Activated CD4-positive, alpha-beta memory T cell treated with anti-CD3 and anti-CD28 coated beads for 36 hours (primary cell): ENCODE data around the gene STARD10. TPM values are rescaled to one million over a fixed set of nuclear protein-coding genes. Genes with fewer than 3 reads are reported as not detected.

ENCODE experiments used
- CTCF ChIA-PET: fragments of 350-600 bp; sonication (Branson Sonifier 250); formaldehyde crosslinking; loops from one replicate; lab custom pipeline; 2021; ENCODE audit warnings: antibody characterized with exemption, inconsistent platforms; lab: Charles Lee
- POLR2A ChIA-PET: fragments of 350-600 bp; sonication (Branson Sonifier 250); formaldehyde crosslinking; loops from one replicate; lab custom pipeline; 2021; ENCODE audit warnings: antibody characterized with exemption; lab: Charles Lee
- DNase-seq: peaks from one replicate; pipeline ENCODE4 v3.0.0-alpha.2; 2020
- H3K27ac Mint-ChIP-seq: one replicate; pipeline ENCODE4 v1.8.0; 2021; ENCODE audit warnings: mixed read lengths
- H3K27me3 Mint-ChIP-seq: one replicate; pipeline ENCODE4 v1.8.0; 2021; ENCODE audit warnings: mixed read lengths
- H3K36me3 Mint-ChIP-seq: one replicate; pipeline ENCODE4 v1.8.0; 2021; ENCODE audit warnings: mixed read lengths
- H3K4me1 Mint-ChIP-seq: one replicate; pipeline ENCODE4 v1.8.0; 2021; ENCODE audit warnings: low read depth, mixed read lengths
- H3K4me3 Mint-ChIP-seq: one replicate; pipeline ENCODE4 v1.8.0; 2021; ENCODE audit warnings: mild to moderate bottlenecking, mixed read lengths
- H3K9me3 Mint-ChIP-seq: one replicate; pipeline ENCODE4 v1.8.0; 2021; ENCODE audit warnings: mixed read lengths
- intact Hi-C: fragments of 100-400 bp; cut with micrococcal nuclease; formaldehyde crosslinking; loops from one replicate; pipeline ENCODE4 v1.15.1; 2023
- total RNA-seq, 2 experiments: library from RNA; stranded (reverse); gene quantifications; one replicate each; pipeline ENCODE4 v1.2.3, GENCODE V29; 2021

STARD10 gene
- total RNA-seq, 2 experiments from 2014 or later, result 14.8 to 16.8 TPM

DNA sequence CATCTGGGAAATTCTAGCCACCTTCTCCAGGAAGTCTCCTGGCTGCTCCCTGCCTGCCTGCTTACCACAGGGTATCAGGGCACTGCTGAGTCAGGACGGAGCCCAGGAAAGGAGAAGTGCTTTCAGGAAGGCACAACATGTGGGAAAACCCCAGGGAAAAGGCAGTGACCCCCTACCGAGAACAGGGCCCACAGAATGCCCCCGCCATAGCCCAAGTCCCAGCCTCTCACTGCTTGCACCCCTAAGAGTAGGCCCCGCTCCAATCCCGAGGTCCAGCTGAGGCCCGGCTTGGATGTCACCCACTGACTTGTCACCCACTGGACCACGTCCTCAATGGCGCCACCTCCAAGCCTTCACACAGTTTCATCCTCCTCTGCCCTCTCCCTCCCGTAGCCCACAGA, 75.7 kb downstream of the STARD10 start:
- peaks cover 48% of the 10 kb centered on the region for H3K4me1 Mint-ChIP-seq
- no peaks in the 10 kb centered on the region for H3K27me3 Mint-ChIP-seq
- H3K9me3 Mint-ChIP-seq, result no peaks in the 10 kb centered on the region
- no peak overlapping the region for H3K4me3 Mint-ChIP-seq
- DNase-seq, result no peak
- ChIA-PET CTCF (interaction anchor here (3.0 kb wide), 1 partner anchor 34 kb away, joined by 10 read pairs; no protein-coding TSS in a partner anchor), POLR2A (no interaction called here)
- no peak overlapping the region for H3K27ac Mint-ChIP-seq
- intact Hi-C loops, result no loop called here
- H3K36me3 Mint-ChIP-seq, result peaks cover 2% of the 10 kb centered on the region

DNA sequence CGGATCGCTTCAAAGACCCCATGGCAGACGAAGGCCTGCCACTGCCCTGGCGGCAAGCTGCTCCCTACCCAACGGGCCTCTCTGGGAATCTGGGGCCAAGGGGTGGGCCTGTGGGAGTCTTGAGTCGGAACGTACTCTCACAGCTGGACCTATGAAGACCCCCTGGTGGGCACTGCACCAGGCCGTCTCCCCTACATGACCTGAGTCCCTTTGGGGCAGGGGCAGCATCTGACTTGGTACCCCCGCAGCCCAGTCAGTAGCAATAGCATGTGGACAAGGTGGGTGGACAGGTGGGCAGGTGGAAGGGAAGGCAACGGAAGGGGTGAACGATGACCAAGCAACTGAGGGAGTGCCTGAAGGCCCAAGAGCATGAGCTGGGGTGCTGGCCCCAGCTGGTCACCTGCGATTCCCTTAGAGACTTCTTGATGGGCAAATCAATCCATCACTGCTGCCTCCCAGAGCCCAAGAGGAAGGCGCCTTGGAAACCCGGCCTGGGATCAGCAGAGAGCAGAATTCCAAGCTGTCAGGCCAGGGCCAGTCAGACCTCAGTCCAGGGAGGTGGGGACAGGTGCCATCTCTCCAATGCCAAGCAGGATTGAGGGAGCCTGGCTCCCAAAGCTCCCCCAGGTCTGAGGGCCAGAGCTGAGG, 76.9 kb downstream of the STARD10 start:
- no peak overlapping the region for H3K4me3 Mint-ChIP-seq
- H3K27me3 Mint-ChIP-seq, result no peaks in the 10 kb centered on the region
- H3K36me3 Mint-ChIP-seq, result peaks cover 2% of the 10 kb centered on the region
- no peaks in the 10 kb centered on the region for H3K9me3 Mint-ChIP-seq
- H3K27ac Mint-ChIP-seq, result no peak overlapping the region
- intact Hi-C loops, result no loop called here
- H3K4me1 Mint-ChIP-seq, result peaks cover 44% of the 10 kb centered on the region
- POLR2A ChIA-PET, result no interaction called here
- no peak for DNase-seq
- CTCF ChIA-PET, result interaction anchor here (0.6 to 3.0 kb wide), 7 partner anchors 8 to 691 kb away, joined by 3 to 10 read pairs (median 4); partner anchors contain the start of gene STARD10

DNA sequence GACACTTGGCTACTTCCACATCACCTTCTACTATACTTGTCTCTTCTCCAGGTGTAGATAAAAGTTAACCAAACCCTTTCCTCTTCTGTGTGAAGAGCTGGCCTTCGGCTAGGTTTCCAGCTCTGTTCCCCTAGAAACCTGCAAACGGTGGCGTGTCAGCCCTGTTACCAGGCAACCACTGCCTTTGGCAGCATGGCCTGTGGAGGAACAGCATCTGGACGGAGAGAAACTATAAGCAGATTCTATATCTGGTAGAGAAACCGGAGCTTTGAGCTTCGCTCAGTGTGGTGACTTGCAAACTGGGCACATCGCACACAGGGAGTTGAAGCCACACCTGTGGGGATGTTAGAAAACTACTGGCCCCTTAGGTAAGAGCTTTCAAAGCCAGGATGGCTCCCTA, 77.6 kb downstream of the STARD10 start:
- Mint-ChIP-seq H3K9me3 (no peaks in the 10 kb centered on the region), H3K36me3 (peaks cover 2% of the 10 kb centered on the region), H3K27me3 (no peaks in the 10 kb centered on the region), H3K4me1 (peaks cover 44% of the 10 kb centered on the region), H3K4me3 (no peak overlapping the region), H3K27ac (no peak overlapping the region)
- intact Hi-C loops, result no loop called here
- POLR2A ChIA-PET, result interaction anchor here (0.7 to 1.6 kb wide), 2 partner anchors 32 to 65 kb away, joined by 3 to 5 read pairs; no protein-coding TSS in a partner anchor
- CTCF ChIA-PET, result interaction anchor here (1.1 to 3.0 kb wide), 4 partner anchors 9 to 131 kb away, joined by 4 to 10 read pairs (median 6); no protein-coding TSS in a partner anchor
- DNase-seq, result no peak

DNA sequence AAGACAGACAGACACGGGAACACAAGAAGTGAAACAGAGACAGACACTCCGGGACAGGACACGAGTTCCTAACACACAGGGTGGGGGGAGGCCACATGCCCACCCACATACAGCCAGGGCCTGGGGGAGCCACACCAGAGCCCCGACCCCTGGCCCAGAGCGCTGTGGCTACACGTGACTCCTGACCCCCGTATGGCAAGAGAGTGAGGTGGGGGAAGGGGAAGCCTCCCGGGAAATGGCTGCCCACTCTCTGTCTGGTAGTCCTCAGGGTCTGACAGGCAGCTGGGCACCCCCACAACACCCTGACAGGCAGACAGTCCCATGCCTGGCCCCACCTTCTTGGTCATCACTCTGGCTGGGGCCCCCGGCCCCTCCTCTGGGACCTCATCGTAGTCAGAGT, 81.0 kb downstream of the STARD10 start:
- Mint-ChIP-seq H3K36me3 (peaks cover 10% of the 10 kb centered on the region), H3K4me1 (peaks cover 14% of the 10 kb centered on the region), H3K4me3 (no peak overlapping the region), H3K9me3 (no peaks in the 10 kb centered on the region), H3K27ac (no peak overlapping the region), H3K27me3 (no peaks in the 10 kb centered on the region)
- ChIA-PET POLR2A (no interaction called here), CTCF (no interaction called here)
- DNase-seq, result no peak
- intact Hi-C loops, result no loop called here

DNA sequence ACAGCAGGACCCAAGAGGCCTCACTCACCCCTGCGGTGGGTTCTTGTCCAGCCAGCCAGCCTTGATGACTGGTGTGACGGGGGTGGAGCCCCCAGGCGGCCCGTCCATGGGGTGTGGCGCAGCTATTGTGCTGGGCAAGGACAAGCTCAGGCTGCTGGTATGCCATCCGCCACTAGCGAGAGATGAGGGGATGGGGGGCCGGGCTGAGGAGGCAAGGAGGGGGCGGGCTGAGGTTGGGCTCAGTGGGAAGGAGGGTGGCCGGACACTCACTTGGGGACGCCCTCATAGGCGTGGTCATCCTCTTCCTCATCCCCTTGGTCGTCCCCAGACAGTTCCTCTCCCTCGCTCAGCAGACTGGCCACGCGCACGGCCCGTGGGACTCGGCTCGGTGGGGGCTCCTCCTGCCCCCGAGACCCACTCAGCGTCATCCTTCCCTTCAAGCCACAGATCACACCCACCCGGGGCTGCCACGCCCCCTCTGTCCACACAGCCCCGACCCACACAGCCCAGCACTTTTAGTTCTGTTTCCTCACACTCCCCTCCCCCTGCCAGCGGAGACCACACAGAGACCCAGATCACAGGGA, 81.6 kb downstream of the STARD10 start:
- intact Hi-C loops, result no loop called here
- Mint-ChIP-seq H3K27me3 (no peaks in the 10 kb centered on the region), H3K9me3 (no peaks in the 10 kb centered on the region), H3K4me1 (peaks cover 9% of the 10 kb centered on the region), H3K27ac (no peak overlapping the region), H3K36me3 (peaks cover 13% of the 10 kb centered on the region), H3K4me3 (no peak overlapping the region)
- ChIA-PET CTCF (no interaction called here), POLR2A (interaction anchor here (0.6 kb wide), 1 partner anchor 59 kb away, joined by 3 read pairs; no protein-coding TSS in a partner anchor)
- no peak for DNase-seq

DNA sequence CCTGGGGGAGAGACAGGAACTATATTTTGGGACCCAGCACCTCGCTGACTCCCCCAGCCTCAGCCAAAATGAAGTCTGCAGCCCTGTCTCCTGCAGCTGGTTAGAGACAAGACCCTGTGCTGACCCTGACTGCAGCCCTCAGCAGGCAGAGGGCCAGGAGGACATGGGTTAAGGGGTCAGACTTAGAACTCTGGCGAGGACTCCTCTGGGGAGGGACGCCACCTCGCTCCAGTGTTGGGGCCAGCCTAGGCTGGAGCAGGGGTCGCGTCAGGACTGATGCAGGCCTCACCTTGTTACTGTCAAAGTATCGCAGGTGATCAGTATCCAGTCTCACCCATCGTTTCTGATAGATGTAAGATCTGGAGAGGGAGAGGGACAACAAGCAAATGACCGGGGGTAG, 82.7 kb downstream of the STARD10 start:
- H3K27ac Mint-ChIP-seq, result no peak overlapping the region

DNA sequence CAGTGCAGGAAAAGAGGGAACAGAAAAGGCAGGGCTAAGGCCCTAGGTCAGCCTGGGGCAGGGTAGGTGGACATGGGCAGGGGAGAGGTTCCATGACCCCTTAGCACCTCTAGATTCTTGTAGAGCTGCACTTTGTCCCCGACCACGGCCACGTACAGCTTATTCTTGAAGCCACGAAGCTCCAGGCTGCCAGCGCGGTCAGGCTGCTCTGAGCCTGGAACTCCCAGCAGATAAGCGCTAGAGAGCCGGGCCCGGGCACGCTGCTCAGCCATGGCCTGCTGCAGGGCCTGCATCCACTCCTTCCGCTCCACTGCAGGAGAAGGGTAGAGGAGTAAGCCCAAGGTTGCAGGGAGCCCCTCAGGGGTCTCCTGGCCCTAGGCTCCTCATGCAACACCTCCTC, 83.6 kb downstream of the STARD10 start:
- ChIA-PET POLR2A (no interaction called here), CTCF (interaction anchor here (2.2 kb wide), 1 partner anchor 26 kb away, joined by 5 read pairs; no protein-coding TSS in a partner anchor)

More for the DNA sequence above, 82.7 kb downstream of the STARD10 start:
- POLR2A ChIA-PET, result no interaction called here
- no peak for DNase-seq
- Mint-ChIP-seq H3K4me1 (peaks cover 7% of the 10 kb centered on the region), H3K27me3 (no peaks in the 10 kb centered on the region), H3K9me3 (no peaks in the 10 kb centered on the region), H3K36me3 (peaks cover 22% of the 10 kb centered on the region), H3K4me3 (no peak overlapping the region)
- intact Hi-C loops, result no loop called here
- CTCF ChIA-PET, result no interaction called here

DNA sequence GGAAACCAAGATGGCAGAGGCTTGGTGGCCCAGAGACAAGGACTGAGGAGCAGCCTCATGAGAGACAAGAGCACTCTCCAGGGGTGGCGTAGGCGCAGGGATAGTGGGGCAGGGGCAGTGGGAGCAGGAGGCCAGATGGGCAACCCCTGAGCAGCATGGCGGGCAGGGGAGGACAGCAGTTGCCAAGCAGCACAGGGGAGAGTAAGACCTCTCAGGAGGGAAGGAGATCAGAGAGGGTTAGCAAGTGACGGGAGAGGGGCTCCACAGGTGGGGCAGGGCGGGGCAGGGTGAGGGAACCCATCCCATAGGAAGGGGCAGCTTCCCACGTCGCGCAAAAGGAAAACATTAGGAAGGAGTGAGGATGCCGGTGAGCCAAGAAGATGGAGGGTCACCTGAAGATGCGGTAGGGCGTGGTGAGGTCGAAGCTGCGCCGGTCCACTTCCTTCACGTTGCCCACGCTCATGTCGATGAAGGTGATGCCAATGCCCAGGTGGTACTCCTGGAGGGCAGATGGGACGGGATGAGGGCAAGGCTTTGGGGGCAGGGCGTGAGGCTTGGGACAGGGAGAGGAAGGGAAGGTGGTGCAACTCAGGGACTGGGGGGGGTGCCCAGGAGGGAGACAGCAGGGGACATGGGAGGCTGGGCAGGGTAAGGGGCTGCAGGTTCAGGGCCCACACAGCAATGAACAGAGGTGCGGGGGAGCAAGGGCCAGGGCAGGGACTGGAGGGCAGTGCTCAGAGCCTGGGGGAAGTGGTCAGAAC, 84.2 kb downstream of the STARD10 start:
- ChIA-PET CTCF (interaction anchor here (2.2 kb wide), 1 partner anchor 26 kb away, joined by 5 read pairs; no protein-coding TSS in a partner anchor), POLR2A (no interaction called here)
- no peak overlapping the region for H3K4me3 Mint-ChIP-seq
- H3K36me3 Mint-ChIP-seq, result peaks cover 24% of the 10 kb centered on the region
- intact Hi-C loops, result no loop called here
- no peak for DNase-seq
- no peak overlapping the region for H3K27ac Mint-ChIP-seq
- no peaks in the 10 kb centered on the region for H3K27me3 Mint-ChIP-seq
- peaks cover 1% of the 10 kb centered on the region for H3K4me1 Mint-ChIP-seq
- no peaks in the 10 kb centered on the region for H3K9me3 Mint-ChIP-seq

More for the DNA sequence above, 83.6 kb downstream of the STARD10 start:
- DNase-seq, result no peak
- intact Hi-C loops, result no loop called here
- Mint-ChIP-seq H3K9me3 (no peaks in the 10 kb centered on the region), H3K4me3 (no peak overlapping the region), H3K27me3 (no peaks in the 10 kb centered on the region), H3K4me1 (peaks cover 5% of the 10 kb centered on the region), H3K36me3 (peaks cover 24% of the 10 kb centered on the region), H3K27ac (no peak overlapping the region)

DNA sequence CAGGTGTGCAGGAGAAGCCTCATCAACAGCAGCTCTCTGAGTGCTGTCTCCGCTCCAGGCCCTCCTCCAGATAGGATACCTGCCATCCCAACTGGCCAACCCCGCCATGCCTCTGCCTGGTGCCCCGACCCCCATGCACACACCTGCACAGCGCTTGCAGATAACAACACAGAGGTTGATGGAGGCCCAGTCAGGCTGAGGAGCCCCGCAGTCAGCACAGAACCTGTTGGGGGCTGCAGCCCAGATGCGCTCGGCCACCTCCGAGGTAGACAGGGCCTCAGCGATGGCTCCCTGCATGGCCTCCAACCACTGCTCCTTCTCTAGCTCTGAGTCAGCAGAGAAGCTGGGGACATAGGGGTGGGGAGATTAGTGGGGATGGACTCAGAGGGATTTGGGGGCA, 86.8 kb downstream of the STARD10 start:
- no peak for DNase-seq
- no peaks in the 10 kb centered on the region for H3K27me3 Mint-ChIP-seq
- CTCF ChIA-PET, result no interaction called here
- no peak overlapping the region for H3K27ac Mint-ChIP-seq
- POLR2A ChIA-PET, result no interaction called here
- H3K36me3 Mint-ChIP-seq, result peaks cover 24% of the 10 kb centered on the region
- H3K4me3 Mint-ChIP-seq, result no peak overlapping the region
- intact Hi-C loops, result no loop called here
- no peaks in the 10 kb centered on the region for H3K4me1 Mint-ChIP-seq
- no peaks in the 10 kb centered on the region for H3K9me3 Mint-ChIP-seq

DNA sequence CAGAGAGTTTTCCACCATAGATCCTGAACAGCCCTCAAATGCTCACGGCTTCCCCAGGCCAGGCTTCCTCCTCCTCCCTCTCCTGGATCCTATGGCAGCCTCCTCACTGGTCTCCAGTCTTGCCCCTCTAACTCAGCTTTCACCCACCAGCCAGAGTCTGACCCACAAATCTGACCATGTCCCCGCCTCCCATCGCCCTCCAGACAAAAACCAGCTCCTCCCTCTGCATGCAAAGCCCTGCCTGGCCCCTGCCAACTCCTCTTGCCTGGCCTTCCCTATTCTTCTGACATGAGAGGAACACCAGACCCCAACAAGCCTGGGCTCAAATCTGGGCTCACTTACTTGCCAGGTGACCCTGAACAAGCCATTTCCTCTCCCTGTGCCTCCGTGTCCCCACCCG, 87.3 kb downstream of the STARD10 start:
- no peak for DNase-seq
- ChIA-PET POLR2A (no interaction called here), CTCF (no interaction called here)
- Mint-ChIP-seq H3K36me3 (peaks cover 27% of the 10 kb centered on the region), H3K4me3 (no peak overlapping the region), H3K4me1 (no peaks in the 10 kb centered on the region), H3K27me3 (no peaks in the 10 kb centered on the region), H3K9me3 (no peaks in the 10 kb centered on the region), H3K27ac (no peak overlapping the region)
- intact Hi-C loops, result no loop called here

DNA sequence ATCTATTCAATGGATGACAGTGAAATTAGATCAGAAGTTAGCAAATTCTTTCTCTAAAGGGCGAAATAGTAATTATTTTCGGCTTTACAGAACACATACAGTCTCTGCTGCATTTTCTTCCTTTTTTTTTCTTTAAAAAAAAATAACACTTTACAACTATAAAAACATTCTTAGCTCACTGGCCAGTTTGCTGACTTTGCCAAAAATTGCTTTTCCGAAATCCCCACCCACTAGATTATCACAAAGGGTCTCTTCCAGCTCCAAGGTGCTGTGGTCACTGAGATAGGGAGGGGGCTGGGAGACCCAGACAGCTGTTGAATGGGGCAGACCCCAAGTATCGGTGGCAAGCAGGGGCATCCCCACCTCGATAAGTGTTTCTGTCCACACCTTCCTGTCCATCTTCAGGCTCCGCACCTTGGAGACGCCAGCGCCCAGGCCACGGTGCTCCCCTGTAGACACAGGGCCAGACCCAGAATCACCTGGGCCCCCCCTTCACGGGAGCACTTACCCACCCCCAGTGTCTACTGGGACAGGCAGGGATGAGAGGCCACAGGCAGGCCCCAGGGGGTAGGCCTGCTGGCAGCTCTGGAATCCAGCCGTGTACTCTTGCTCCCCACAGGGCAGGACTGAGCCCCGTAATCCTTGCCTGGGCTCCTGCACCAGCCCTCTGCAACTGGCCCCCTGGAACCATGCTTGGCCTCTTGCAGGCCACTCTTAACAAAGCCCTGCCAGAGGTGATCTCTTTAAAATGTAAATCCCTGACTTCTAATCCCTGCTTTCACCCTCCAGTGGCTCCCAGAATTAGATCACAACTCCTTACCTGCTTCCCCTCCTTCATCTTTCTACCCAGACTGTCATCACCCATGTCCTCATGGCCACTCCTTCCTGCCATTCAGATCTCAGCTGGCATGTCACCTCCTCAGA, 88.1 kb downstream of the STARD10 start:
- no peak for DNase-seq
- Mint-ChIP-seq H3K27me3 (no peaks in the 10 kb centered on the region), H3K4me3 (no peak overlapping the region), H3K4me1 (no peaks in the 10 kb centered on the region), H3K9me3 (no peaks in the 10 kb centered on the region), H3K27ac (no peak overlapping the region), H3K36me3 (peaks cover 29% of the 10 kb centered on the region)
- ChIA-PET CTCF (interaction anchor here (0.7 kb wide), 1 partner anchor 144 kb away, joined by 4 read pairs; no protein-coding TSS in a partner anchor), POLR2A (no interaction called here)
- intact Hi-C loops, result no loop called here
